GM12865 (cell line): ENCODE data around the gene FSD1.

Experiments
- DNase-seq: peaks from one replicate; pipeline ENCODE4 v3.0.0; 2010; ENCODE audit warnings: low read depth
- H3K4me3 ChIP-seq: 2 replicates; pipeline ENCODE4 v1.5.1; 2011; ENCODE audit warnings: mild to moderate bottlenecking, low read depth, low read length, control low read depth
- CTCF ChIP-seq: IDR thresholded peaks from 2 replicates; pipeline ENCODE4 v1.5.1; 2011; ENCODE audit warnings: low read length, control low read depth, low read depth, inconsistent platforms; ENCODE audit not compliant: insufficient read depth; ENCODE audit errors: missing control alignments

The FSD1 gene

GRCh38 chr19:4362101-4362828 lies 57.9 kb downstream of the FSD1 start:
- TF ChIP-seq CTCF = no peak
- no peak overlapping the region for H3K4me3 ChIP-seq
- DNase-seq = no peak

- TF ChIP-seq CTCF = no peak
- no peak overlapping the region for H3K4me3 ChIP-seq
- DNase-seq = no peak
Observed at GRCh38 chr19:4362831-4363545, 58.6 kb downstream of the FSD1 start.

- no peak overlapping the region for H3K4me3 ChIP-seq
- DNase-seq = no peak
- TF ChIP-seq CTCF = no peak
Observed at GRCh38 chr19:4363571-4364304, 59.3 kb downstream of the FSD1 start.

- no peak for TF ChIP-seq CTCF
- no peak for DNase-seq
- no peak overlapping the region for H3K4me3 ChIP-seq
Observed at GRCh38 chr19:4365341-4365740, 60.9 kb downstream of the FSD1 start.

- no peak for TF ChIP-seq CTCF
- no peak for DNase-seq
- H3K4me3 ChIP-seq = no peak overlapping the region
Observed at GRCh38 chr19:4365791-4366665, 61.6 kb downstream of the FSD1 start.

GRCh38 chr19:4366666-4367335 lies 62.4 kb downstream of the FSD1 start:
- no peak overlapping the region for H3K4me3 ChIP-seq
- DNase-seq = no peak
- no peak for TF ChIP-seq CTCF
